Endothelial cell of umbilical vein (primary cell): Measurements from ENCODE around the gene KANK4. TPM values are rescaled to one million over a fixed set of nuclear protein-coding genes. Genes with fewer than 3 reads are reported as not detected.

ENCODE experiments used
- BruUV-seq: library from RNA; stranded (reverse); fragments of 400-500 nt; replicated peaks from 2 replicates; lab custom pipeline; 2021; lab: Mats Ljungman, UMichigan
- CTCF ChIA-PET: fragments of 300-600, 350-600 bp; sonication (Branson Sonifier 250); formaldehyde crosslinking; loops from one replicate; lab custom pipeline; 2021; ENCODE audit warnings: antibody characterized with exemption, inconsistent platforms; lab: Charles Lee
- POLR2A ChIA-PET: fragments of 300-600, 350-600 bp; sonication (Branson Sonifier 250); formaldehyde crosslinking; loops from one replicate; lab custom pipeline; 2021; ENCODE audit warnings: antibody characterized with exemption, inconsistent platforms; lab: Charles Lee
- DNase-seq: peaks from one replicate; pipeline ENCODE4 v3.0.0-alpha.2; 2011; ENCODE audit warnings: low read depth, low spot score
- FAIRE-seq: peaks from 2 replicates; lab custom pipeline; 2011; peaks lifted over from hg19 to GRCh38; lab: Jason Lieb, UNC
- H2AFZ ChIP-seq: 2 replicates; pipeline ENCODE4 v1.6.0; 2012; ENCODE audit warnings: low read depth, low read length, control low read depth, inconsistent platforms
- H3K27ac ChIP-seq: 2 replicates; pipeline ENCODE4 v1.5.1; 2011; ENCODE audit warnings: low read depth, mild to moderate bottlenecking, control low read depth, low read length, moderate library complexity; ENCODE audit not compliant: insufficient read depth
- H3K27me3 ChIP-seq, 2 experiments: 2 replicates each; pipeline versions ENCODE4 v1.6.0 to v1.6.1; 2011; ENCODE audit warnings: low read length in 2 of 2, mixed read lengths in 1 of 2; ENCODE audit not compliant: control insufficient read depth in 2 of 2, insufficient read depth in 2 of 2
- H3K36me3 ChIP-seq, 2 experiments: 2 replicates in 1 of 2; 3 replicates in 1 of 2; pipeline ENCODE4 v1.5.1; 2011; ENCODE audit warnings: low read length in 2 of 2, mild to moderate bottlenecking in 1 of 2, moderate library complexity in 1 of 2; ENCODE audit not compliant: control insufficient read depth in 2 of 2, insufficient read depth in 2 of 2; ENCODE audit errors: extremely low read depth in 1 of 2
- H3K4me1 ChIP-seq: 3 replicates; pipeline ENCODE4 v1.5.1; 2011; ENCODE audit warnings: mild to moderate bottlenecking, low read length; ENCODE audit not compliant: control insufficient read depth, insufficient read depth; ENCODE audit errors: extremely low read depth
- H3K4me2 ChIP-seq: 2 replicates; pipeline ENCODE4 v1.6.1; 2011; ENCODE audit warnings: low read length, control low read depth, mixed read lengths; ENCODE audit not compliant: insufficient read depth
- H3K4me3 ChIP-seq, 3 experiments: fragments of 200-600 bp in 1 of 3; sonication (generic), shearing (Covaris generic) in 1 of 3; replicated peaks in 1 of 3; 2 replicates each; pipeline ENCODE4 v1.5.1; 2011 to 2016; ENCODE audit warnings: control low read depth in 3 of 3, low read length in 3 of 3, mild to moderate bottlenecking in 2 of 3, inconsistent platforms in 1 of 3, low read depth in 1 of 3, moderate library complexity in 1 of 3; ENCODE audit not compliant: insufficient read depth in 1 of 3
- H3K79me2 ChIP-seq: 2 replicates; pipeline ENCODE4 v1.6.0; 2012; ENCODE audit warnings: low read length, inconsistent platforms; ENCODE audit not compliant: control insufficient read depth, insufficient read depth
- H3K9ac ChIP-seq: replicated peaks from 2 replicates; pipeline ENCODE3; 2011; ENCODE audit warnings: low read length, control low read depth; ENCODE audit not compliant: insufficient read depth; ENCODE audit errors: extremely low read depth
- H3K9me1 ChIP-seq: replicated peaks from 3 replicates; pipeline ENCODE4 v1.6.0; 2011; ENCODE audit warnings: mild to moderate bottlenecking, low read length; ENCODE audit not compliant: control insufficient read depth, insufficient read depth; ENCODE audit errors: extremely low read depth
- H3K9me3 ChIP-seq: replicated peaks from 2 replicates; pipeline ENCODE4 v1.5.1; 2012; ENCODE audit warnings: low read length, inconsistent platforms; ENCODE audit not compliant: control insufficient read depth, insufficient read depth
- H4K20me1 ChIP-seq: replicated peaks from 2 replicates; pipeline ENCODE3; 2011; ENCODE audit warnings: mild to moderate bottlenecking, low read length; ENCODE audit not compliant: control insufficient read depth, insufficient read depth; ENCODE audit errors: extremely low read depth
- EZH2 ChIP-seq: IDR thresholded peaks from 2 replicates; pipeline ENCODE4 v1.6.1; 2012; ENCODE audit warnings: borderline replicate concordance, low read depth, mild to moderate bottlenecking, moderate library complexity, low read length, inconsistent platforms; ENCODE audit not compliant: severe bottlenecking
- FOS ChIP-seq: IDR thresholded peaks from 2 replicates; pipeline ENCODE4 v1.6.1; 2011; ENCODE audit warnings: mild to moderate bottlenecking, low read length, moderate library complexity, borderline replicate concordance; ENCODE audit not compliant: insufficient read depth
- GATA2 ChIP-seq: IDR thresholded peaks from 2 replicates; pipeline ENCODE4 v1.7.0; 2011; ENCODE audit warnings: low read depth, mild to moderate bottlenecking, moderate library complexity, mixed read lengths, low read length; ENCODE audit not compliant: insufficient read length, insufficient read depth
- JUN ChIP-seq: IDR thresholded peaks from 2 replicates; pipeline ENCODE4 v1.6.1; 2011; ENCODE audit warnings: borderline replicate concordance, low read depth; ENCODE audit not compliant: insufficient read length, insufficient read depth
- MAX ChIP-seq: IDR thresholded peaks from 2 replicates; pipeline ENCODE4 v1.6.1; 2011; ENCODE audit not compliant: insufficient read depth, insufficient read length
- MYC ChIP-seq: IDR thresholded peaks from one replicate; pipeline ENCODE4 v1.6.1; 2011; ENCODE audit warnings: mild to moderate bottlenecking, low read depth, low read length
- POLR2A ChIP-seq: IDR thresholded peaks from 2 replicates; pipeline ENCODE4 v1.6.1; 2012; ENCODE audit warnings: low read depth, mild to moderate bottlenecking, control low read depth, low read length
- POLR2AphosphoS5 ChIP-seq: IDR thresholded peaks from 2 replicates; pipeline ENCODE4 v1.6.1; 2012; ENCODE audit warnings: low read depth, mild to moderate bottlenecking, control low read depth, low read length, moderate library complexity; ENCODE audit not compliant: insufficient read depth
- dilution Hi-C: fragments of 300-500 bp; cut with MboI; formaldehyde crosslinking; loops from one replicate; pipeline ENCODE4 v1.15.0; 2019; ENCODE audit warnings: low sequenced_read_pairs; ENCODE audit not compliant: extremely low pct_ligation_motif_present
- intact Hi-C: fragments of 100-400 bp; cut with micrococcal nuclease; formaldehyde crosslinking; loops from one replicate; pipeline ENCODE4 v1.10.0; 2022
- polyA plus RNA-seq, 4 experiments: library from polyadenylated mRNA; depleted of rRNA in 3 of 4; stranded (reverse) in 3 of 4; unstranded in 1 of 4; fragments of >200 nt; gene quantifications; 2 replicates each; pipeline versions ENCODE4 v1.2.1 to v1.2.3, GENCODE V29; 2011 to 2012; ENCODE audit warnings: missing spikeins in 1 of 4
- total RNA-seq: library from RNA; stranded (reverse); gene quantifications from 2 replicates; pipeline ENCODE4 v1.2.3, GENCODE V29; 2021
- TF ChIP-seq, protein P1 (sequence below), 2 donors: IDR thresholded peaks; 1 replicate in 1 of 2; 2 replicates in 1 of 2; pipeline ENCODE4 v1.5.1; 2011; ENCODE audit warnings: low read length in 2 of 2, mild to moderate bottlenecking in 2 of 2, moderate library complexity in 2 of 2, control low read depth in 1 of 2, inconsistent platforms in 1 of 2, low read depth in 1 of 2; ENCODE audit not compliant: insufficient read depth in 1 of 2; ENCODE audit errors: extremely low read depth in 1 of 2

Gene KANK4
- total and polyA plus RNA-seq, 2 donors (not counting 3 experiments of a cell fraction or from before 2014, with no cell fraction given) = not detected

GRCh38 chr1:62312698-62313097 is 6.5 kb downstream of the KANK4 start:
- Histone ChIP-seq H2AFZ (no peak overlapping the region), H3K27ac (no peak overlapping the region), H3K79me2 (no peaks in the 10 kb centered on the region), H3K4me1 (no peaks in the 10 kb centered on the region), H3K4me2 (no peak overlapping the region), H3K9me1 (no peaks in the 10 kb centered on the region), H3K9ac (no peak overlapping the region), H3K9me3 (no peaks in the 10 kb centered on the region), H3K36me3 (no peaks in the 10 kb centered on the region), H3K27me3 (peaks cover 1 to 3% of the 10 kb centered on the region in 2 experiments), H3K4me3 (no peak overlapping the region), H4K20me1 (no peaks in the 10 kb centered on the region)
- ChIA-PET POLR2A (no interaction called here), CTCF (no interaction called here)
- TF ChIP-seq, protein P1, sequence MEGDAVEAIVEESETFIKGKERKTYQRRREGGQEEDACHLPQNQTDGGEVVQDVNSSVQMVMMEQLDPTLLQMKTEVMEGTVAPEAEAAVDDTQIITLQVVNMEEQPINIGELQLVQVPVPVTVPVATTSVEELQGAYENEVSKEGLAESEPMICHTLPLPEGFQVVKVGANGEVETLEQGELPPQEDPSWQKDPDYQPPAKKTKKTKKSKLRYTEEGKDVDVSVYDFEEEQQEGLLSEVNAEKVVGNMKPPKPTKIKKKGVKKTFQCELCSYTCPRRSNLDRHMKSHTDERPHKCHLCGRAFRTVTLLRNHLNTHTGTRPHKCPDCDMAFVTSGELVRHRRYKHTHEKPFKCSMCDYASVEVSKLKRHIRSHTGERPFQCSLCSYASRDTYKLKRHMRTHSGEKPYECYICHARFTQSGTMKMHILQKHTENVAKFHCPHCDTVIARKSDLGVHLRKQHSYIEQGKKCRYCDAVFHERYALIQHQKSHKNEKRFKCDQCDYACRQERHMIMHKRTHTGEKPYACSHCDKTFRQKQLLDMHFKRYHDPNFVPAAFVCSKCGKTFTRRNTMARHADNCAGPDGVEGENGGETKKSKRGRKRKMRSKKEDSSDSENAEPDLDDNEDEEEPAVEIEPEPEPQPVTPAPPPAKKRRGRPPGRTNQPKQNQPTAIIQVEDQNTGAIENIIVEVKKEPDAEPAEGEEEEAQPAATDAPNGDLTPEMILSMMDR (IDR thresholded peaks at IDR 0.05; ENCODE audit: extremely low read depth in 1 of 2, insufficient read depth in 1 of 2, low read depth in 1 of 2, low read length in 2 of 2) = no peak
- no peak for TF ChIP-seq JUN
- no peak for TF ChIP-seq POLR2A
- TF ChIP-seq POLR2AphosphoS5 = no peak
- TF ChIP-seq GATA2 = no peak
- no peak for TF ChIP-seq MAX
- no peak for TF ChIP-seq EZH2
- TF ChIP-seq FOS = no peak
- TF ChIP-seq MYC = no peak
- intact Hi-C loops = no loop called here
- BruUV-seq = no TSS peak
- FAIRE-seq (no peak), DNase-seq (no peak)
- dilution Hi-C loops = no loop called here
